IPS-18c (cell line): ENCODE data around the gene FDCSP.
"Not testable (repeated sequence)": the region's sequence is repeated elsewhere in the genome, so short reads cannot be mapped to it uniquely, and the experiment has no call there.

Experiments
- H3K4me3 ChIP-seq: 2 replicates; pipeline ENCODE4 v1.7.0; 2013; ENCODE audit warnings: low read depth, mild to moderate bottlenecking, low read length, moderate library complexity; ENCODE audit not compliant: insufficient read depth
- H3K9me3 ChIP-seq: one replicate; pipeline ENCODE4 v1.6.1; 2013; ENCODE audit warnings: mild to moderate bottlenecking, low read length, moderate library complexity; ENCODE audit not compliant: control insufficient read depth, insufficient read depth

FDCSP gene

DNA sequence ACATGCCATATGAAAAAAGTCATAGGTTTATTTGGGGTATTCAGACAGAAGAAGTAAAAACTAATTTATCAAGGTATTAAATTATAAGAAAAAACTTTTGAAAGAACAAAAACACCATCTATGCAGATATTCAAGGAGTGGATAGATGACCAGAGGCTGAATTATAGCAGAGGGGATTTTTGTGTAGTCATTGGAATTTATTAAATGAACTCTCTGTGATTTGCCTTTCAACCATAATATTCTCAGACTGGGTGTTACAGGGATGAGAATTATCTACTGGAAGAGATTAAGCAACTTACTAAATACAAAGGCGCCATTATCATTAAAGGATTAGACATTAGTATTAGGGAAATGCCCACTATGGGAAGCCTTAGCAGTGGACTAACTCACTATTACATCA, 9.4 kb upstream of the FDCSP start:
- H3K4me3 ChIP-seq, H3K9me3 ChIP-seq: not testable (repeated sequence)

DNA sequence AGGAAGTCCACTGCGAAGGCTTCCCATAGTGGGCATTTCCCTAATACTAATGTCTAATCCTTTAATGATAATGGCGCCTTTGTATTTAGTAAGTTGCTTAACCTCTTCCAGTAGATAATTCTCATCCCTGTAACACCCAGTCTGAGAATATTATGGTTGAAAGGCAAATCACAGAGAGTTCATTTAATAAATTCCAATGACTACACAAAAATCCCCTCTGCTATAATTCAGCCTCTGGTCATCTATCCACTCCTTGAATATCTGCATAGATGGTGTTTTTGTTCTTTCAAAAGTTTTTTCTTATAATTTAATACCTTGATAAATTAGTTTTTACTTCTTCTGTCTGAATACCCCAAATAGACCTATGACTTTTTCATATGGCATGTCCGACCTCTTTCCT, 4.5 kb upstream of the FDCSP start:
- H3K4me3 ChIP-seq, H3K9me3 ChIP-seq: not testable (repeated sequence)

GRCh38 chr4:70221818-70222217, 4.1 kb upstream of the FDCSP start:
- H3K9me3 ChIP-seq, H3K4me3 ChIP-seq: not testable (repeated sequence)

- Histone ChIP-seq H3K4me3 (no peak overlapping the region), H3K9me3 (no peaks in the 10 kb centered on the region)
Observed at GRCh38 chr4:70236125-70236524, 10.2 kb downstream of the FDCSP start.

DNA sequence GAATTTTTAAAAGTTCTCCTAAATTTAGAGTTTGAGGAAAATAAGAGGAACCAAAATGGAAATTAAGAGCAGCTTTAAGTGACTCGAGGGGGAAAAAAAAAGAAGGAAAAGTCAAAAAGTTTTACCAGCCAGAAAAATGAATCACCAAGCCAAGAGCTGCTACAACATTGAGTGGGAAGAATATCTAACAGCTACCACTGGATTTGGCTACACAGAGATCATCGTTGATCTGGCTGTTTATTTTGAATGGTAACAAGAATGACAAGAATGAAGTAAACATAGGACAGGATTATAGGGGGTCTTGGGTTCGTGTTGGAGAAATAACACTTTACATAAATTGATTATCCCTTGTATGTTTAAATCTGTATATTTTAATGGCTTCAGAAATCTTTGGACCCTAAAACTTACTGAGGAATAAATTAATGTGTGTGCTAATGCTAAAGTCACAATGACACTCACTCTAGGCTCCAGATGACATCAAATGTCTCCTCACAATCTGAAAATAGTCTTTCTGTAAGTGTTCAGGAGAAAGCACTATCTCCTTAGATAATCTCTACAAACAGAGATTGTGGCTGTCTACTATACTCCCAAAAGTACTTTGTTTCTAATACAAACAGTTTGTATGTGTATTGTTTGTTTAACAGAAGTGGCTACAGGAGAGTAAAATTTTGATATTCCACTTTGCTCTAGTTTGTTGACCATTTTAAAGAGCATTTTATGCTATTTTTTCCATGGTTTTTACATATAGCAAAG, 13.4 kb downstream of the FDCSP start:
- Histone ChIP-seq H3K9me3 (no peaks in the 10 kb centered on the region), H3K4me3 (no peak overlapping the region)

- no peaks in the 10 kb centered on the region for H3K9me3 ChIP-seq
- H3K4me3 ChIP-seq, result no peak overlapping the region
Observed at GRCh38 chr4:70239884-70240591, 14.1 kb downstream of the FDCSP start.

DNA sequence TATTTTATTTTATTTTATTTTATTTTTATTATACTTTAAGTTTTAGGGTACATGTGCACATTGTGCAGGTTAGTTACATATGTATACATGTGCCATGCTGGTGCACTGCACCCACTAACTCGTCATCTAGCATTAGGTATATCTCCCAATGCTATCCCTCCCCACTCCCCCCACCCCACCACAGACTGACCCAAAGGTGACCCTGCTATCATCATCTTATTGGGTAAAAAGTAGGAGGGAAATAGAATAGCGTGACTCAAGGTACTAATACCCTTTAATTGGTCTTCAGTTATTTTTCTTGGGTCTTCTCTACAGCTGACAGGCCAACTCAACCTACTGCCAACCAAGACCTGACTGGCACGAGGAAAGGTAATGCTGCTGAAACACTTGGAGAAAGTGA, 16.4 kb downstream of the FDCSP start, which contains the start of gene CSN3:
Gene CSN3, plus strand, starts transcription at position 301 of the 400 bp plus-strand sequence. CDS start 2,223 bp downstream, outside the sequence.
- H3K4me3 ChIP-seq, H3K9me3 ChIP-seq: not testable (repeated sequence)

DNA sequence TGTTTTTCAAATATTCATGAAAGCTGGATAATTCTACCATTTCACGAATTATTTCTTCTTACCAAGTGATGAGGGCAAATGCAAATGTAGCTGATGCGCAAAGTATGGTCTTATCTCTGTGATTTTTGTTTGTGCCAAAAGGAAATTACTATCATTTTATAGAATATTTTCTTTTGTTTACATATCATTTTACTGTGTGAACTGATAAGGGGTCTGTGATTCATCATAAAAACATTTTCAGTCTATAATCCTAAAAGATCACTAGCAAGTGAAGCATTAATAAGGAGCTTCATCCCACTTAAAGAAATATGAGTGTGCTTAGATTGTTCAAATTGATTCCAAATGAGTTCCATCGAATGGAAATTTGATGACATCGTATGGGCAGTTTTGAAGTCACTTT, 17.2 kb downstream of the FDCSP start:
- H3K9me3 ChIP-seq, result no peaks in the 10 kb centered on the region
- no peak overlapping the region for H3K4me3 ChIP-seq

- H3K4me3 ChIP-seq, result no peak overlapping the region
- no peaks in the 10 kb centered on the region for H3K9me3 ChIP-seq
Observed at GRCh38 chr4:70251250-70251944, 25.5 kb downstream of the FDCSP start.

- Histone ChIP-seq H3K4me3 (no peak overlapping the region), H3K9me3 (no peaks in the 10 kb centered on the region)
Observed at GRCh38 chr4:70251945-70252277, 26.0 kb downstream of the FDCSP start.

DNA sequence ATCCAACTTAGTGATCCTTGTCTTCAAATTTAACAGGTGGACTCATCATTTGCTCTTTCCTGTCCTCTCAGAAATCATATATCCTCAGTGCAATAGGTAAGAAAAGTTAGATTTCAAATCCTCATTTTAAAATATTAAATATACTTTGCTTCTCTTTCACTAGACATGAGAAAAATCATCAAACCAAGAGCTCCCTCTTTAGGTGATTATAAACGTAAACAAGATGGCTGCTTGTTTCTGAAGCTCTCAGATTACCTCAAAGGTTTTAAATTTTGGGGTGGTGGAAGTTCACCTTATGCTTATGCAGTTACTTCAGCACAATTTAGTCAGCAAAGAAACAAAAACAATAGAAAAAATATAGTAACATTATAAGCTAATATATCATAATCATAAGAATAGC, 43.8 kb downstream of the FDCSP start:
- Histone ChIP-seq H3K9me3 (no peaks in the 10 kb centered on the region), H3K4me3 (no peak overlapping the region)

GRCh38 chr4:70277121-70277520, 51.2 kb downstream of the FDCSP start:
- Histone ChIP-seq H3K9me3 (no peaks in the 10 kb centered on the region), H3K4me3 (no peak overlapping the region)

DNA sequence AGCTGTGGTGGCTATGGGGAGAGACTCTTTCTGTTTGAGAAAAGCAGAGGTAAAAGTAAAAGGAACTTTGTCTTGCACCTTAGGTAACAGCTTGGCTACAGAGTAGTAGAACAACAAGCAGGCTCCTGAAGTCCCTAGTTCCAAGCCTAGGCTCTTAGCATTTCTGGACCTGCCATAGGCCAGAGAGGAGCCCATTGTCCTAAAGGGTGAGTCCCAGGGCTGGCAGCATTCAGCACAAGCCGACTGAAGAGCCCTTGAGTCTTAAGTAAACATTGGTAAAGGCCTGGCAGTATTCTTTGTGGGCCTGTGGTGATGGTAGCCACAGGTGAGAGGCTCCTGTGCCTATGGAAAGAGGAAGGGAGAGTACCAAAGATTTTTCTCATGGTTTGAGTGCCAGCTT, 54.6 kb downstream of the FDCSP start:
- Histone ChIP-seq H3K9me3 (peaks cover 2% of the 10 kb centered on the region), H3K4me3 (no peak overlapping the region)
